Endothelial cell of umbilical vein (primary cell): ENCODE data around the gene HOXB4. TPM values are rescaled to one million over a fixed set of nuclear protein-coding genes. Genes with fewer than 3 reads are reported as not detected.

Source experiments
- BruUV-seq: library from RNA; stranded (reverse); fragments of 400-500 nt; replicated peaks from 2 replicates; lab custom pipeline; 2021; lab: Mats Ljungman, UMichigan
- CTCF ChIA-PET: fragments of 300-600, 350-600 bp; sonication (Branson Sonifier 250); formaldehyde crosslinking; loops from one replicate; lab custom pipeline; 2021; ENCODE audit warnings: antibody characterized with exemption, inconsistent platforms; lab: Charles Lee
- POLR2A ChIA-PET: fragments of 300-600, 350-600 bp; sonication (Branson Sonifier 250); formaldehyde crosslinking; loops from one replicate; lab custom pipeline; 2021; ENCODE audit warnings: antibody characterized with exemption, inconsistent platforms; lab: Charles Lee
- DNase-seq: peaks from one replicate; pipeline ENCODE4 v3.0.0-alpha.2; 2011; ENCODE audit warnings: low read depth, low spot score
- FAIRE-seq: peaks from 2 replicates; lab custom pipeline; 2011; peaks lifted over from hg19 to GRCh38; lab: Jason Lieb, UNC
- H2AFZ ChIP-seq: 2 replicates; pipeline ENCODE4 v1.6.0; 2012; ENCODE audit warnings: low read depth, low read length, control low read depth, inconsistent platforms
- H3K27ac ChIP-seq: 2 replicates; pipeline ENCODE4 v1.5.1; 2011; ENCODE audit warnings: low read depth, mild to moderate bottlenecking, control low read depth, low read length, moderate library complexity; ENCODE audit not compliant: insufficient read depth
- H3K27me3 ChIP-seq, 2 experiments: 2 replicates each; pipeline versions ENCODE4 v1.6.0 to v1.6.1; 2011; ENCODE audit warnings: low read length in 2 of 2, mixed read lengths in 1 of 2; ENCODE audit not compliant: control insufficient read depth in 2 of 2, insufficient read depth in 2 of 2
- H3K36me3 ChIP-seq, 2 experiments: 2 replicates in 1 of 2; 3 replicates in 1 of 2; pipeline ENCODE4 v1.5.1; 2011; ENCODE audit warnings: low read length in 2 of 2, mild to moderate bottlenecking in 1 of 2, moderate library complexity in 1 of 2; ENCODE audit not compliant: control insufficient read depth in 2 of 2, insufficient read depth in 2 of 2; ENCODE audit errors: extremely low read depth in 1 of 2
- H3K4me1 ChIP-seq: 3 replicates; pipeline ENCODE4 v1.5.1; 2011; ENCODE audit warnings: mild to moderate bottlenecking, low read length; ENCODE audit not compliant: control insufficient read depth, insufficient read depth; ENCODE audit errors: extremely low read depth
- H3K4me2 ChIP-seq: 2 replicates; pipeline ENCODE4 v1.6.1; 2011; ENCODE audit warnings: low read length, control low read depth, mixed read lengths; ENCODE audit not compliant: insufficient read depth
- H3K4me3 ChIP-seq, 3 experiments: fragments of 200-600 bp in 1 of 3; sonication (generic), shearing (Covaris generic) in 1 of 3; replicated peaks in 1 of 3; 2 replicates each; pipeline ENCODE4 v1.5.1; 2011 to 2016; ENCODE audit warnings: control low read depth in 3 of 3, low read length in 3 of 3, mild to moderate bottlenecking in 2 of 3, inconsistent platforms in 1 of 3, low read depth in 1 of 3, moderate library complexity in 1 of 3; ENCODE audit not compliant: insufficient read depth in 1 of 3
- H3K79me2 ChIP-seq: 2 replicates; pipeline ENCODE4 v1.6.0; 2012; ENCODE audit warnings: low read length, inconsistent platforms; ENCODE audit not compliant: control insufficient read depth, insufficient read depth
- H3K9ac ChIP-seq: replicated peaks from 2 replicates; pipeline ENCODE3; 2011; ENCODE audit warnings: low read length, control low read depth; ENCODE audit not compliant: insufficient read depth; ENCODE audit errors: extremely low read depth
- H3K9me1 ChIP-seq: replicated peaks from 3 replicates; pipeline ENCODE4 v1.6.0; 2011; ENCODE audit warnings: mild to moderate bottlenecking, low read length; ENCODE audit not compliant: control insufficient read depth, insufficient read depth; ENCODE audit errors: extremely low read depth
- H3K9me3 ChIP-seq: replicated peaks from 2 replicates; pipeline ENCODE4 v1.5.1; 2012; ENCODE audit warnings: low read length, inconsistent platforms; ENCODE audit not compliant: control insufficient read depth, insufficient read depth
- H4K20me1 ChIP-seq: replicated peaks from 2 replicates; pipeline ENCODE3; 2011; ENCODE audit warnings: mild to moderate bottlenecking, low read length; ENCODE audit not compliant: control insufficient read depth, insufficient read depth; ENCODE audit errors: extremely low read depth
- EZH2 ChIP-seq: IDR thresholded peaks from 2 replicates; pipeline ENCODE4 v1.6.1; 2012; ENCODE audit warnings: borderline replicate concordance, low read depth, mild to moderate bottlenecking, moderate library complexity, low read length, inconsistent platforms; ENCODE audit not compliant: severe bottlenecking
- FOS ChIP-seq: IDR thresholded peaks from 2 replicates; pipeline ENCODE4 v1.6.1; 2011; ENCODE audit warnings: mild to moderate bottlenecking, low read length, moderate library complexity, borderline replicate concordance; ENCODE audit not compliant: insufficient read depth
- GATA2 ChIP-seq: IDR thresholded peaks from 2 replicates; pipeline ENCODE4 v1.7.0; 2011; ENCODE audit warnings: low read depth, mild to moderate bottlenecking, moderate library complexity, mixed read lengths, low read length; ENCODE audit not compliant: insufficient read length, insufficient read depth
- JUN ChIP-seq: IDR thresholded peaks from 2 replicates; pipeline ENCODE4 v1.6.1; 2011; ENCODE audit warnings: borderline replicate concordance, low read depth; ENCODE audit not compliant: insufficient read length, insufficient read depth
- MAX ChIP-seq: IDR thresholded peaks from 2 replicates; pipeline ENCODE4 v1.6.1; 2011; ENCODE audit not compliant: insufficient read depth, insufficient read length
- POLR2A ChIP-seq: IDR thresholded peaks from 2 replicates; pipeline ENCODE4 v1.6.1; 2012; ENCODE audit warnings: low read depth, mild to moderate bottlenecking, control low read depth, low read length
- POLR2AphosphoS5 ChIP-seq: IDR thresholded peaks from 2 replicates; pipeline ENCODE4 v1.6.1; 2012; ENCODE audit warnings: low read depth, mild to moderate bottlenecking, control low read depth, low read length, moderate library complexity; ENCODE audit not compliant: insufficient read depth
- dilution Hi-C: fragments of 300-500 bp; cut with MboI; formaldehyde crosslinking; loops from one replicate; pipeline ENCODE4 v1.15.0; 2019; ENCODE audit warnings: low sequenced_read_pairs; ENCODE audit not compliant: extremely low pct_ligation_motif_present
- intact Hi-C: fragments of 100-400 bp; cut with micrococcal nuclease; formaldehyde crosslinking; loops from one replicate; pipeline ENCODE4 v1.10.0; 2022
- polyA plus RNA-seq, 4 experiments: library from polyadenylated mRNA; depleted of rRNA in 3 of 4; stranded (reverse) in 3 of 4; unstranded in 1 of 4; fragments of >200 nt; gene quantifications; 2 replicates each; pipeline versions ENCODE4 v1.2.1 to v1.2.3, GENCODE V29; 2011 to 2012; ENCODE audit warnings: missing spikeins in 1 of 4
- total RNA-seq: library from RNA; stranded (reverse); gene quantifications from 2 replicates; pipeline ENCODE4 v1.2.3, GENCODE V29; 2021

The HOXB4 gene
- total and polyA plus RNA-seq, 2 donors (not counting 3 experiments of a cell fraction or from before 2014, with no cell fraction given): 4.6 to 13.1 TPM

DNA sequence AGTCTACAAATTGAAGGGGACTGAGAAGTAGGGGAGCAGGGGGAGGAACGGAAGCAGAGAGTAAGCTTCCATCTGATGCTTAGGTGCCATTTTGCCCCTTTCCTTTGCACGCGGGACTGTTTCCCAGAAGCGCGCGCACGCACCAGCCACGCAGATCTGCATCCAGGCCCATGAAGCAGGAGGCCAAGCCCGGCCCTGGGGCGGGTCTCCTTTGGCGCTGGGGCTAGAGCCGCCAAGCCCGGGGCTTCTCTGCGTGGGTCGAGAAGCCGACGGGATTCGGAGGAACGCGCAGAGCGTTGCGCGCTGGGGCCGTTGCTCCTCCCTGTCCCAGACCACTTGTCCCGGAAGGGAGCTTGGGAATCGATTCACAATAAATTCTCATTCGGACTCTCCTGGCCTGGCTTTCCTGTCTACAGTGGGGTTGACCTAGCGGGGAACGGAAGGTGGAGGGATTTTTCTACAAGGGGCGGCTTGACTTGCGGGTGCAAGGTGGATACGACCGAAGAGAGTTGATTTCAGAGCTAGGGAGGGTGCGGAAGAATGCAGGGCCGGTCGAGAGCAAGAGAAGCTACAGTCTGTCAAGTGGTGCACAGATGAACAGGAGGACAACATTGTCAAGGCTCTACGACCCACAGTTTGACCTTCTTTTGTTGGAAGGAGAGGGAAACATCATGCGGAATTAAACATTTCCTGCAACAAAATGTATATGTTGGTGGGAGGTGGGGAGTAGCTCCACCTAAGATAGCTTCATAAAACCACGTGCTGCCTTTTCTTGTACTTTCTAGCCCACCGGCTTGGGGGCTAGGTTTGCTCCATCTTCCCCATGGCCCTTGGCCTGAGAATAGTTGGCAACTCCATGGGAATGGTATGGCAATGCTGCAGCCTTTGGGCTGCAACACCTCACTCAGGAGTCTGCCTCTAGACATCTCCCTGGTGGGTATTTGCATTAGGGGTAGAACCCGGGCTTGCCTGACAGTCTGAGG, 43.6 kb upstream of the HOXB4 start:
- no peak overlapping the region for H3K4me3 ChIP-seq
- no peaks in the 10 kb centered on the region for H4K20me1 ChIP-seq
- no peak overlapping the region for H3K9ac ChIP-seq
- H3K36me3 ChIP-seq: no peaks in the 10 kb centered on the region
- no peaks in the 10 kb centered on the region for H3K79me2 ChIP-seq
- intact Hi-C loops: no loop called here
- no peaks in the 10 kb centered on the region for H3K9me1 ChIP-seq
- FAIRE-seq (no peak), DNase-seq (no peak)
- no peaks in the 10 kb centered on the region for H3K9me3 ChIP-seq
- H3K4me1 ChIP-seq: peaks cover 27% of the 10 kb centered on the region
- H3K4me2 ChIP-seq: no peak overlapping the region
- no peak for TF ChIP-seq POLR2AphosphoS5
- no peak for TF ChIP-seq POLR2A
- TF ChIP-seq MAX: no peak
- no peak for TF ChIP-seq EZH2
- dilution Hi-C loops: no loop called here
- no peak overlapping the region for H3K27ac ChIP-seq
- ChIA-PET POLR2A (no interaction called here), CTCF (interaction anchor here (0.6 to 6.3 kb wide), 11 partner anchors 9 to 571 kb away, joined by 3 to 45 read pairs (median 5); no protein-coding TSS in a partner anchor)
- no TSS peak for BruUV-seq
- peaks cover 65 to 88% of the 10 kb centered on the region in 2 experiments for H3K27me3 ChIP-seq
- H2AFZ ChIP-seq: no peak overlapping the region

- FAIRE-seq: no peak
- Histone ChIP-seq H3K36me3 (no peaks in the 10 kb centered on the region), H2AFZ (no peak overlapping the region), H3K4me3 (no peak overlapping the region), H3K79me2 (no peaks in the 10 kb centered on the region), H3K9me1 (no peaks in the 10 kb centered on the region), H3K4me1 (peaks cover 22% of the 10 kb centered on the region), H3K27ac (no peak overlapping the region), H3K4me2 (no peak overlapping the region), H3K9ac (no peak overlapping the region), H3K27me3 (peaks cover 75 to 91% of the 10 kb centered on the region in 2 experiments), H4K20me1 (no peaks in the 10 kb centered on the region), H3K9me3 (no peaks in the 10 kb centered on the region)
- no peak for DNase-seq
- ChIA-PET CTCF (interaction anchor here (1.0 to 6.3 kb wide), 5 partner anchors 16 to 361 kb away, joined by 3 to 45 read pairs (median 5); no protein-coding TSS in a partner anchor), POLR2A (no interaction called here)
- dilution Hi-C loops (no loop called here), intact Hi-C loops (no loop called here)
- TF ChIP-seq JUN (no peak), FOS (no peak), EZH2 (peak; percentile 10), GATA2 (no peak), MAX (no peak)
- BruUV-seq: no TSS peak
Observed at GRCh38 chr17:48620461-48621139, 42.5 kb upstream of the HOXB4 start.
